ENCODE data around the gene CIT. TPM values are rescaled to one million over a fixed set of nuclear protein-coding genes. Genes with fewer than 3 reads are reported as not detected.
A peak's percentile ranks its signal among the peaks of the same experiment; 100 is the strongest.

CIT gene
- total RNA-seq, 2 experiments from 2014 or later: 43.3 to 48.4 TPM

DNA sequence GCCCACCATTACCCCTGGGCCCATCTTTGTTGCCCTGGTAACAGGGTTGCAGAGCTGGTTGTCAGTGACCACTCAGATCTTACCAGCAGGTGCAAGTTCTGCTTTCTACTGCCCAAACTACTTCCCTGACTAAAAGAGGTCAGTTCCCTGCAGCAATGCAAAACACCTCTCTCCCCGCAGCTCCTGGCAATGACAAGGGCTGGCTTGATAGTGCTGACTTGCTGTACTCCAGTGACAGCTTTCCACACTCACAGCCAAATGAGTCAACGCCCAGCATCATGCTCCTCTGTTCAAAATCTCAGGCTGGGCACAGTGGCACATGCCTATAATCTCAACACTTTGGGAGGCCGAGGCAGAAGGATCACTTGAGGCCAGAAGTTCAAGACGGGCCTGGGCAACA, 90.6 kb downstream of the CIT start:
- intact Hi-C loops (cut with micrococcal nuclease): no loop called here
- Mint-ChIP-seq H3K36me3 (ENCODE audit: low read depth) (peaks cover 23% of the 10 kb centered on the region), H3K4me1 (ENCODE audit: low read depth) (peaks cover 7% of the 10 kb centered on the region), H3K4me3 (no peak overlapping the region), H3K27me3 (no peaks in the 10 kb centered on the region), H3K9me3 (no peaks in the 10 kb centered on the region), H3K27ac (no peak overlapping the region)
- no peak for ATAC-seq
- CTCF ChIA-PET: no interaction called here
- DNase-seq: no peak
- POLR2A ChIA-PET: no interaction called here
- TF ChIP-seq, protein P1, sequence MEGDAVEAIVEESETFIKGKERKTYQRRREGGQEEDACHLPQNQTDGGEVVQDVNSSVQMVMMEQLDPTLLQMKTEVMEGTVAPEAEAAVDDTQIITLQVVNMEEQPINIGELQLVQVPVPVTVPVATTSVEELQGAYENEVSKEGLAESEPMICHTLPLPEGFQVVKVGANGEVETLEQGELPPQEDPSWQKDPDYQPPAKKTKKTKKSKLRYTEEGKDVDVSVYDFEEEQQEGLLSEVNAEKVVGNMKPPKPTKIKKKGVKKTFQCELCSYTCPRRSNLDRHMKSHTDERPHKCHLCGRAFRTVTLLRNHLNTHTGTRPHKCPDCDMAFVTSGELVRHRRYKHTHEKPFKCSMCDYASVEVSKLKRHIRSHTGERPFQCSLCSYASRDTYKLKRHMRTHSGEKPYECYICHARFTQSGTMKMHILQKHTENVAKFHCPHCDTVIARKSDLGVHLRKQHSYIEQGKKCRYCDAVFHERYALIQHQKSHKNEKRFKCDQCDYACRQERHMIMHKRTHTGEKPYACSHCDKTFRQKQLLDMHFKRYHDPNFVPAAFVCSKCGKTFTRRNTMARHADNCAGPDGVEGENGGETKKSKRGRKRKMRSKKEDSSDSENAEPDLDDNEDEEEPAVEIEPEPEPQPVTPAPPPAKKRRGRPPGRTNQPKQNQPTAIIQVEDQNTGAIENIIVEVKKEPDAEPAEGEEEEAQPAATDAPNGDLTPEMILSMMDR (IDR thresholded peaks at IDR 0.05): no peak

DNA sequence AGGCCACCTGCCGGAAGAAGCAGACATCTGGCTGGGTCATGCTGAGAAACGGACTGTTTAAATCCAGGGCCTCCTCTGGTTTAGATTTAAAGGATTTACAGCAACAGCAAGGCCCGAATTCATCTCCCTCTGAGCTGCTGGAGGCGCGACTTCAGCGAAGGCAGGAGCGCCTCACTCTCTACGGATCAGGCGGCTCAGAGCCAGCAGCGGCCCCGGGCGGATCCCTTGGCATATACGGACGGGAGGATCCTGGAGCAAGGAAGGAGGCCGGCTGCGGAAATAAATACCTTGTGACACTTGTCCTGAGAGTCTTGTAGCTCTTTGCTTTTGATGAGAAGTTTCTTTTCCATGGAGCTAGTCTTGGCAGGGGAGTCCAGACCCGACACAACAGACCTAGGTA, 92.4 kb downstream of the CIT start:
- peaks cover 7% of the 10 kb centered on the region for H3K4me1 Mint-ChIP-seq (ENCODE audit: low read depth)
- intact Hi-C loops (cut with micrococcal nuclease): no loop called here
- DNase-seq (no peak), ATAC-seq (no peak)
- no peak overlapping the region for H3K4me3 Mint-ChIP-seq
- no peaks in the 10 kb centered on the region for H3K9me3 Mint-ChIP-seq
- CTCF ChIA-PET: no interaction called here
- TF ChIP-seq, protein P1 (IDR thresholded peaks at IDR 0.05): no peak
- H3K36me3 Mint-ChIP-seq (ENCODE audit: low read depth): peaks cover 24% of the 10 kb centered on the region
- H3K27me3 Mint-ChIP-seq: no peaks in the 10 kb centered on the region
- H3K27ac Mint-ChIP-seq: no peak overlapping the region
- POLR2A ChIA-PET: no interaction called here

DNA sequence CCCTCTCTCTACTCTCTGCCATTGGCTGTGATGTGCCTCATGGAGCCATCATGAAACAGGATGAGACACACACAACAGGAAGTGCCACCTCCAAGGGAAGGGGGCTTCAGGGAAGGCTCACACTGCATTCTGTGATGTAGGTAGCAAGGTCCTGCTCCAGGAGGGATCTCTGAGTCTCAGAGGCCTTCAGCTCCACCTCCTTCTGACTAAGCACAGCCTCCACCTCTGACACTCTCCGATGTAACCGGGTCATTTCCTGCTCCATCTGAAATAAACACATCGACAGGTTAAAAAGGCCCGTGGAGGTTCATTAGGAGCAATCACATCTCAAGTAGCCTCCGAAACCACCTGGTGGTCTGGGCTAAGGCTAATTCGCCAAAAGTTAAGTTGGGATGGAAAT, 93.3 kb downstream of the CIT start:
- intact Hi-C loops (cut with micrococcal nuclease): no loop called here
- H3K4me3 Mint-ChIP-seq: no peak overlapping the region
- peaks cover 7% of the 10 kb centered on the region for H3K4me1 Mint-ChIP-seq (ENCODE audit: low read depth)
- ATAC-seq: peak; percentile 49
- TF ChIP-seq, protein P1 (IDR thresholded peaks at IDR 0.05): no peak
- peaks cover 24% of the 10 kb centered on the region for H3K36me3 Mint-ChIP-seq (ENCODE audit: low read depth)
- CTCF ChIA-PET: no interaction called here
- peak; percentile 3 for DNase-seq
- H3K27ac Mint-ChIP-seq: no peak overlapping the region
- H3K27me3 Mint-ChIP-seq: no peaks in the 10 kb centered on the region
- POLR2A ChIA-PET: no interaction called here
- H3K9me3 Mint-ChIP-seq: no peaks in the 10 kb centered on the region

DNA sequence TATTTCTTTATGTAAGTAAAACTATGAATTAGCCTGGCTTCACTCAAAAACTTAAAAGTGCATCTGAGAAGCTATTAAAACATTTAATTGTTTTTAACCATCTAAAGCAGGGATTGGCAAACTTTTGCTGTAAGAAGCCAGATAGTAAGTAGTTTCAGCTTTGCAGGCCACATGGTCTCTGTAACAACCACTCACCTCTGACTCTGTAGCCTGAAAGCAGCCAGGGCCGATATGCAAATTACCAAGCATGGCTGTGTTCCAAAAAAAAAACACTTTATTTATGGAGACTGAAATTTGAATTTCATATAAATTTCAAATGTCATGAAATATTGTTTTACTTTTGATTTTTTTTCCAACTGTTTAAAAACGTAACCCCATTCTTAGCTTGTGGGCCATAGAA, 95.3 kb downstream of the CIT start:
- no peak overlapping the region for H3K27ac Mint-ChIP-seq
- intact Hi-C loops (cut with micrococcal nuclease): no loop called here
- CTCF ChIA-PET: interaction anchor here (0.7 to 2.7 kb wide), 8 partner anchors 10 to 1993 kb away, joined by 3 to 8 read pairs (median 4); no protein-coding TSS in a partner anchor

DNA sequence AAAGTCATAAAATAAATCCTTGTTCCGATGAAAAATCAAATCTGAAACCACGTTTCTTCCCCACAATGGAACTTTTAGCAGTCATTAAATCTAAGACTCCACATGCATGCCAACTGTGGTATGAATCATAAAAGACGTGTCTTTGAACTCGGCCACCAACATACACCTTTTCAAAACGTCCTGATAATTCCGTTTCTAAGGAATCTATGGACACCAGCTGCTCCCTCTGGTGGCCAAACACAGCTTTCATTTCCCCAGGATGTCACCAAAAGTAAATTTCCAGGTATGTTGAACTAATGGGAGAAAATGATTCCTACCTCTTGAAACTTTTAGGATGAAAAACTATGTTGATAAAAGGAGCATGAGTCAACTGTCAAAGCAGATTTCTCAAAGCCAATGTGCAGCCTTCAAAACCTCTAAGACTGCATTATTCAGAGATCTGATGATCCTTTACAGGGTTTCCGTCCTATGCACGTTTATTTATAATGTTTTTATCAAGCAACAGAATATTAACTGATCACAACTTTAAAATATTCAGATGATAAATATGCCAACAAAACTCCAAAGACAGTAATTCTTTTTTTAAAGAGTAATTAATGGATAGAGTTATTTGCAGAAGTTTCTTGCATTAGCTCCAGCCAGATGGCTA, 96.2 kb downstream of the CIT start:
- no peaks in the 10 kb centered on the region for H3K27me3 Mint-ChIP-seq
- ATAC-seq (no peak), DNase-seq (no peak)
- intact Hi-C loops (cut with micrococcal nuclease): no loop called here
- H3K36me3 Mint-ChIP-seq (ENCODE audit: low read depth): peaks cover 23% of the 10 kb centered on the region
- H3K9me3 Mint-ChIP-seq: no peaks in the 10 kb centered on the region
- H3K27ac Mint-ChIP-seq: no peak overlapping the region
- ChIA-PET POLR2A (no interaction called here), CTCF (interaction anchor here (0.6 to 2.7 kb wide), 8 partner anchors 9 to 426 kb away, joined by 3 to 8 read pairs (median 4); no protein-coding TSS in a partner anchor)
- peaks cover 7% of the 10 kb centered on the region for H3K4me1 Mint-ChIP-seq (ENCODE audit: low read depth)
- TF ChIP-seq, protein P1 (IDR thresholded peaks at IDR 0.05): peak; percentile 48
- H3K4me3 Mint-ChIP-seq: no peak overlapping the region

More for the DNA sequence above, 95.3 kb downstream of the CIT start:
- peaks cover 24% of the 10 kb centered on the region for H3K36me3 Mint-ChIP-seq (ENCODE audit: low read depth)
- POLR2A ChIA-PET: no interaction called here
- DNase-seq (no peak), ATAC-seq (no peak)
- no peak overlapping the region for H3K4me3 Mint-ChIP-seq
- H3K27me3 Mint-ChIP-seq: no peaks in the 10 kb centered on the region
- TF ChIP-seq, protein P1 (IDR thresholded peaks at IDR 0.05): no peak
- H3K4me1 Mint-ChIP-seq (ENCODE audit: low read depth): peaks cover 7% of the 10 kb centered on the region
- no peaks in the 10 kb centered on the region for H3K9me3 Mint-ChIP-seq

Measured in activated CD8-positive, alpha-beta T cell treated with anti-CD3 and anti-CD28 coated beads for 36 hours (primary cell).